Kidney (tissue), 14 donors: ENCODE results near the gene PKHD1. TPM values are rescaled to one million over a fixed set of nuclear protein-coding genes. Genes with fewer than 3 reads are reported as not detected.

ENCODE experiments used
- DNase-seq, 5 donors: peaks; one replicate each; pipeline ENCODE4 v3.0.0-alpha.2; 2013 to 2020
- FAIRE-seq: peaks from 2 replicates; lab custom pipeline; 2012; peaks lifted over from hg19 to GRCh38; lab: Jason Lieb, UNC
- H3K27ac ChIP-seq, 2 donors: one replicate each; pipeline ENCODE4 v1.7.0; 2013; ENCODE audit warnings: low read depth in 2 of 2, low read length in 2 of 2, inconsistent platforms in 1 of 2
- H3K27me3 ChIP-seq: one replicate; pipeline ENCODE4 v1.7.1; 2013; ENCODE audit warnings: low read length, inconsistent platforms; ENCODE audit not compliant: control insufficient read depth, insufficient read depth
- H3K36me3 ChIP-seq, 3 donors: one replicate each; pipeline versions ENCODE4 v1.7.0 to v1.7.1; 2013; ENCODE audit warnings: low read length in 3 of 3, control low read depth in 1 of 3, inconsistent platforms in 1 of 3; ENCODE audit not compliant: insufficient read depth in 3 of 3, control insufficient read depth in 2 of 3
- H3K4me1 ChIP-seq, 3 donors: one replicate each; pipeline versions ENCODE4 v1.7.0 to v1.7.1; 2013; ENCODE audit warnings: low read length in 3 of 3, inconsistent platforms in 1 of 3, low read depth in 1 of 3; ENCODE audit not compliant: control insufficient read depth in 2 of 3, insufficient read depth in 2 of 3
- H3K4me3 ChIP-seq, 3 donors: one replicate each; pipeline versions ENCODE4 v1.7.0 to v1.8.1; 2013; ENCODE audit warnings: low read length in 3 of 3, control low read depth in 1 of 3, inconsistent platforms in 1 of 3
- H3K9ac ChIP-seq, 3 donors: one replicate each; pipeline versions ENCODE4 v1.7.0 to v1.7.1; 2013; ENCODE audit warnings: low read length in 3 of 3, control low read depth in 1 of 3, inconsistent platforms in 1 of 3
- H3K9me3 ChIP-seq, 3 donors: one replicate each; pipeline versions ENCODE4 v1.7.0 to v1.7.1; 2013; ENCODE audit warnings: low read length in 3 of 3, control low read depth in 1 of 3, inconsistent platforms in 1 of 3; ENCODE audit not compliant: control insufficient read depth in 2 of 3, insufficient read depth in 1 of 3
- CTCF ChIP-seq: IDR thresholded peaks from 3 replicates; pipeline ENCODE4 v1.5.1; 2012; ENCODE audit warnings: mild to moderate bottlenecking, moderate library complexity, borderline replicate concordance; ENCODE audit not compliant: insufficient read depth; ENCODE audit errors: extremely low read depth
- intact Hi-C: fragments of 100-400 bp; cut with DNase I; formaldehyde crosslinking; loops from one replicate; pipeline ENCODE4 v1.11.1; 2022
- polyA plus RNA-seq: library from polyadenylated mRNA; stranded (reverse); fragments of 350-450 nt; fragmentation: Illumina TruSeq; extraction: RNeasy Lipid Tissue Mini Kit (QIAGEN cat#74804); gene quantifications from one replicate; pipeline ENCODE4 v1.2.3, GENCODE V29; 2014; ENCODE audit warnings: low read depth, low replicate concordance; ENCODE audit not compliant: insufficient read depth
- total RNA-seq: library from RNA; stranded (reverse); fragmentation: NEBNext Ultra II Directional; extraction: Animal tissue kit (Norgen Biotek cat#: 25700); gene quantifications from one replicate; pipeline ENCODE4 v1.2.1, GENCODE V29; 2021
- donor health status: control.
- donor health status: control.
- donor health status: control.
- donor health status: control.
- donor health status: control.
- donor health status: DM: yes; HTN: yes; CAD: no.
- donor health status: Normal renal cell carcinoma (clear cell type).

The PKHD1 gene
- total and polyA plus RNA-seq, 2 donors from 2014 or later: 6.0 to 77.5 TPM

- TF ChIP-seq CTCF: no peak
- Histone ChIP-seq H3K9me3 (no peaks in the 10 kb centered on the region), H3K27me3 (no peaks in the 10 kb centered on the region), H3K27ac (no peak overlapping the region), H3K36me3 (peaks cover 3 to 84% (median 25%) of the 10 kb centered on the region in 3 donors), H3K9ac (no peak overlapping the region), H3K4me1 (peaks cover 0 to 3% (median 0%) of the 10 kb centered on the region in 3 donors), H3K4me3 (no peak overlapping the region)
- no peak for FAIRE-seq
- intact Hi-C loops: loop anchor here (10.0 kb wide), 1 partner anchor 1230 kb away; the partner anchor contains the start of gene TFAP2B
- no peak for DNase-seq
Measured at GRCh38 chr6:52045033-52045432, 42.4 kb downstream of the PKHD1 start.

GRCh38 chr6:52042141-52042885 lies 45.1 kb downstream of the PKHD1 start:
- Histone ChIP-seq H3K27ac (no peak overlapping the region), H3K9ac (no peak overlapping the region), H3K9me3 (no peaks in the 10 kb centered on the region), H3K27me3 (no peaks in the 10 kb centered on the region), H3K4me3 (no peak overlapping the region), H3K36me3 (peaks cover 3 to 65% (median 18%) of the 10 kb centered on the region in 3 donors), H3K4me1 (no peaks in the 10 kb centered on the region)
- no peak for TF ChIP-seq CTCF
- no peak for FAIRE-seq
- intact Hi-C loops: loop anchor here (10.0 kb wide), 1 partner anchor 1228 kb away; the partner anchor contains the start of gene TFAP2B
- DNase-seq: no peak

GRCh38 chr6:52041134-52041533 lies 46.3 kb downstream of the PKHD1 start:
- intact Hi-C loops: loop anchor here (10.0 kb wide), 1 partner anchor 1226 kb away; the partner anchor contains the start of gene TFAP2B
- no peaks in the 10 kb centered on the region for H3K4me1 ChIP-seq
- H3K27me3 ChIP-seq: no peaks in the 10 kb centered on the region
- no peak for TF ChIP-seq CTCF
- no peak for DNase-seq
- no peak for FAIRE-seq
- no peaks in the 10 kb centered on the region for H3K9me3 ChIP-seq
- H3K4me3 ChIP-seq: no peak overlapping the region
- no peak overlapping the region for H3K9ac ChIP-seq
- no peak overlapping the region for H3K27ac ChIP-seq
- H3K36me3 ChIP-seq: peaks cover 3 to 59% (median 17%) of the 10 kb centered on the region in 3 donors
